ENCODE data around the gene UBE2Q2. TPM values are rescaled to one million over a fixed set of nuclear protein-coding genes. Genes with fewer than 3 reads are reported as not detected.

Gene UBE2Q2
- total RNA-seq, 2 experiments from 2014 or later = 29.3 to 33.5 TPM

GRCh38 chr15:75822685-75823278, 20.5 kb upstream of the UBE2Q2 start:
- no peaks in the 10 kb centered on the region for H3K9me3 ChIP-seq (ENCODE audit: control insufficient read depth in 1 of 2, insufficient read depth in 1 of 2, low read length in 2 of 2)
- no peaks in the 10 kb centered on the region for H3K4me1 ChIP-seq (ENCODE audit: insufficient read depth, low read length)
- Mint-ChIP-seq H3K9me3 (no peaks in the 10 kb centered on the region), H3K4me3 (no peak overlapping the region), H3K4me1 (ENCODE audit: low read depth) (no peaks in the 10 kb centered on the region), H3K36me3 (ENCODE audit: low read depth) (no peaks in the 10 kb centered on the region), H3K27me3 (no peaks in the 10 kb centered on the region), H3K27ac (no peak overlapping the region)
- ChIA-PET POLR2A (no interaction called here), CTCF (no interaction called here)
- intact Hi-C loops (cut with DNase I, micrococcal nuclease) = no loop called here
- no peak for DNase-seq
- H3K27ac ChIP-seq (ENCODE audit: low read depth in 1 of 2, low read length in 2 of 2) = no peak overlapping the region
- no peak for ATAC-seq (ENCODE audit: poor library complexity)
- no peaks in the 10 kb centered on the region for H3K36me3 ChIP-seq (ENCODE audit: insufficient read depth, low read length)
- no peaks in the 10 kb centered on the region for H3K27me3 ChIP-seq (ENCODE audit: control insufficient read depth in 1 of 2, insufficient read depth in 2 of 2, low read length in 2 of 2)
- TF ChIP-seq CTCF (IDR thresholded peaks at IDR 0.05) = no peak
- no peak overlapping the region for H3K4me3 ChIP-seq (ENCODE audit: low read length)

- no peaks in the 10 kb centered on the region for H3K4me1 Mint-ChIP-seq (ENCODE audit: low read depth)
- DNase-seq (no peak), ATAC-seq (ENCODE audit: poor library complexity) (no peak)
- H3K36me3 Mint-ChIP-seq (ENCODE audit: low read depth) = no peaks in the 10 kb centered on the region
- Histone ChIP-seq H3K27ac (ENCODE audit: low read depth in 1 of 2, low read length in 2 of 2) (no peak overlapping the region), H3K9me3 (ENCODE audit: control insufficient read depth in 1 of 2, insufficient read depth in 1 of 2, low read length in 2 of 2) (no peaks in the 10 kb centered on the region), H3K27me3 (ENCODE audit: control insufficient read depth in 1 of 2, insufficient read depth in 2 of 2, low read length in 2 of 2) (no peaks in the 10 kb centered on the region), H3K4me3 (ENCODE audit: low read length) (no peak overlapping the region), H3K36me3 (ENCODE audit: insufficient read depth, low read length) (no peaks in the 10 kb centered on the region), H3K4me1 (ENCODE audit: insufficient read depth, low read length) (no peaks in the 10 kb centered on the region)
- POLR2A ChIA-PET = no interaction called here
- no peaks in the 10 kb centered on the region for H3K27me3 Mint-ChIP-seq
- CTCF ChIA-PET = interaction anchor here (0.6 kb wide), 1 partner anchor 118 kb away, joined by 3 read pairs; no protein-coding TSS in a partner anchor
- intact Hi-C loops (cut with DNase I, micrococcal nuclease) = no loop called here
- no peak overlapping the region for H3K27ac Mint-ChIP-seq
- no peaks in the 10 kb centered on the region for H3K9me3 Mint-ChIP-seq
- H3K4me3 Mint-ChIP-seq = no peak overlapping the region
- no peak for TF ChIP-seq CTCF (IDR thresholded peaks at IDR 0.05)
Observed at GRCh38 chr15:75823860-75824613, 19.2 kb upstream of the UBE2Q2 start.

DNA sequence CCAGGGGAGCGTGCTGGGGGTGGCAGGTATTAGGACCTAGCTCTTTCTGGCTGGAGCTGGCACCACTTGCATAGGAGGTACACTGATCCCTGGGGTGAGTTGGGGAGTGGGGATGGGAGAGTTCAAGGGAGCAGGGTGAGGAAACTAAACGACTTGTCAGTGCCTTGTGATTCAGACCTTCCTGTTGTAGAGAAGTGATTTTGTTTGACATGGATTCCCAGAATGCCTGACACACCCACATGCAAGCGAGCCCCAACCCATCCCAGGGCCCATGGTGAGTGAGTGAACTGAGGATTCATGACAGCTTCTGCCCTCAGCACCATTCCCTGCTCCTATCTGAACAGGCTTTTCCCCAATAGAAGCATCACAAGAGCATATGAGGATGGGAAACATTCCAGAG, 15.6 kb upstream of the UBE2Q2 start:
- POLR2A ChIA-PET = no interaction called here

More for the DNA sequence above, 15.6 kb upstream of the UBE2Q2 start:
- Mint-ChIP-seq H3K4me1 (ENCODE audit: low read depth) (no peaks in the 10 kb centered on the region), H3K27ac (no peak overlapping the region), H3K36me3 (ENCODE audit: low read depth) (no peaks in the 10 kb centered on the region), H3K4me3 (no peak overlapping the region), H3K27me3 (no peaks in the 10 kb centered on the region), H3K9me3 (no peaks in the 10 kb centered on the region)
- Histone ChIP-seq H3K4me3 (ENCODE audit: low read length) (no peak overlapping the region), H3K27me3 (ENCODE audit: control insufficient read depth in 1 of 2, insufficient read depth in 2 of 2, low read length in 2 of 2) (no peaks in the 10 kb centered on the region), H3K36me3 (ENCODE audit: insufficient read depth, low read length) (no peaks in the 10 kb centered on the region), H3K27ac (ENCODE audit: low read depth in 1 of 2, low read length in 2 of 2) (no peak overlapping the region), H3K4me1 (ENCODE audit: insufficient read depth, low read length) (no peaks in the 10 kb centered on the region), H3K9me3 (ENCODE audit: control insufficient read depth in 1 of 2, insufficient read depth in 1 of 2, low read length in 2 of 2) (no peaks in the 10 kb centered on the region)
- no peak for ATAC-seq (ENCODE audit: poor library complexity)
- no peak for DNase-seq
- no peak for TF ChIP-seq CTCF (IDR thresholded peaks at IDR 0.05)
- CTCF ChIA-PET = interaction anchor here (0.6 kb wide), 1 partner anchor 12 kb away, joined by 3 read pairs; no protein-coding TSS in a partner anchor
- intact Hi-C loops (cut with DNase I, micrococcal nuclease) = no loop called here
